ENCODE measurements around the gene CACNG4. TPM values are rescaled to one million over a fixed set of nuclear protein-coding genes. Genes with fewer than 3 reads are reported as not detected.
A peak's percentile ranks its signal among the peaks of the same experiment; 100 is the strongest.

Gene CACNG4
- not detected for total RNA-seq

DNA sequence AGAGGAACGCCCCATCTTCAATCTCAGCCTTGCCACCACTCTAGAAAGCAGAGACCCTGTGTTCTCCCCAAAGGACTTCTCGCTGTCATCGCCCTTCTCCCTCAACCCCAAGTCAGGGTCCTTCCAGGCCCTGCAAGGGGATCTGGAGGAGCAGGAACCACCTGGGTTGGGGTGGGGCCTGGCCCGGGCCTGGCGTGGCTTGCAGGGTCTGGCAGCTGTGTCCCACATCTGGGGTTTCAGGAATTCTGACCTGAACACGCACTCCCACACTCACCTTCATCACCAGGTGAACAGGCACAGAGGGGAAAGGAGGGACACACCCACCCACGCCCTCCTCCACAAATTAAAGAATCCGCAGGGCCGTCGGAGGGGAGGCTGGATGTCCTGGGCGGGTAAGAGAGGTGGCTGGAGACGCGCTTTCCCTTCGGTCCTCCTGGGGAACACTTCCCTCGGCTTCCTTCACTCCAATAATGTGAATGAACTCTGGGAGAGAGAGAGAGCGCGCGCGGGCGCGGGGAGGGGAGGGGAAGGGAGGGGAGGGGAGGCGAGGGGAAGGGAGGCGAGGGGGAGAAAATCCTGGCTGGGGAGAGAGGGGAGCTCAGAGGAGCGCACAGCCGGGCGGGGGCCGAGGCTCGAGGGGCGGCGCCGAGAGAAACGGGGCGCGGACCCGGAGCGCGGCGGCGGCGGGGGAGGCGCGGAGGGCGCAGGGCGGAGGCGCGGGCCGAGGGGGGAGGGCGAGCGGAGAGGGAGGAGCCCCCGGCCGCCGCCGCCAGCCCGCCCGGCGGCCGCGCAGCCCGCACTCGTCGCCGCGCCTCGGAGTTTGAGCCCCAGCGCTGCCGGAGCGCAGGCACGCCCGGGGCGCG lies at the start of gene CACNG4:
Gene CACNG4 (plus strand): TSS at position 799 of the 863 bp plus-strand sequence. CDS start 205 bp downstream, outside the sequence.
- H3K27me3 Mint-ChIP-seq: peaks cover 55% of the 10 kb centered on the region
- CTCF ChIA-PET: no interaction called here
- intact Hi-C loops (cut with DNase I, micrococcal nuclease): no loop called here
- no peak for DNase-seq
- no peaks in the 10 kb centered on the region for H3K36me3 Mint-ChIP-seq (ENCODE audit: low read depth)
- H3K4me3 Mint-ChIP-seq: peak within 1 kb of the TSS; percentile 54
- H3K4me1 Mint-ChIP-seq: peaks cover 5% of the 10 kb centered on the region
- ATAC-seq: no peak
- H3K9me3 Mint-ChIP-seq (ENCODE audit: low read depth): no peaks in the 10 kb centered on the region
- POLR2A ChIA-PET: no interaction called here
- no peak within 1 kb of the TSS for H3K27ac Mint-ChIP-seq

GRCh38 chr17:66915204-66915611 lies 49.3 kb upstream of the CACNG4 start:
- CTCF ChIA-PET: no interaction called here
- ATAC-seq: no peak

DNA sequence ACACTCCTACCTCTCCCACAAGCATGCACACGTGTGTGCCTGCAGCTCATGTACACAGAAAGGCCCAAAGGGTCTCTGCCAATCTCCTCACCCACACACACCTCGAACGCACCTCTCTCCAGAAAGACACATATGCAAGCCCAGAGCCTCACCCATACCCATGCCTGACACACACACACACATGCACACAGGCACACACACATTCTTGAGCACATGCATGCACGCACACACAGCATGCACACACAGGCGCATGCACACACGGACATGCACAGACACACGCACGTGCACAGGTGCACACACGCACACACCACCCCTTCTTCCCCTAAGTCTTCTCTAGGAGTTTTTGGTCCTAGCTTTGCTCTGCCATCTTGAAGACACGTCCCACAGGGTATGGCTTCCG lies 48.7 kb upstream of the CACNG4 start:
- Mint-ChIP-seq H3K36me3 (ENCODE audit: low read depth) (no peaks in the 10 kb centered on the region), H3K27me3 (peaks cover 16% of the 10 kb centered on the region), H3K27ac (no peak overlapping the region), H3K4me3 (no peak overlapping the region), H3K9me3 (ENCODE audit: low read depth) (no peaks in the 10 kb centered on the region), H3K4me1 (no peaks in the 10 kb centered on the region)
- POLR2A ChIA-PET: no interaction called here
- CTCF ChIA-PET: interaction anchor here (1.0 kb wide), 1 partner anchor 16 kb away, joined by 3 read pairs; no protein-coding TSS in a partner anchor
- no peak for DNase-seq
- ATAC-seq: no peak
- intact Hi-C loops (cut with DNase I, micrococcal nuclease): no loop called here

More at GRCh38 chr17:66915204-66915611, 49.3 kb upstream of the CACNG4 start:
- peak; percentile 12 for DNase-seq
- Mint-ChIP-seq H3K4me3 (no peak overlapping the region), H3K36me3 (ENCODE audit: low read depth) (no peaks in the 10 kb centered on the region), H3K4me1 (no peaks in the 10 kb centered on the region), H3K27me3 (peaks cover 16% of the 10 kb centered on the region), H3K9me3 (ENCODE audit: low read depth) (no peaks in the 10 kb centered on the region), H3K27ac (no peak overlapping the region)
- POLR2A ChIA-PET: no interaction called here
- intact Hi-C loops (cut with DNase I, micrococcal nuclease): no loop called here

- POLR2A ChIA-PET: no interaction called here
- no peak overlapping the region for H3K4me3 Mint-ChIP-seq
- no peaks in the 10 kb centered on the region for H3K36me3 Mint-ChIP-seq (ENCODE audit: low read depth)
- peaks cover 18% of the 10 kb centered on the region for H3K27me3 Mint-ChIP-seq
- H3K27ac Mint-ChIP-seq: no peak overlapping the region
- H3K9me3 Mint-ChIP-seq (ENCODE audit: low read depth): peaks cover 4% of the 10 kb centered on the region
- DNase-seq: no peak
- ATAC-seq: no peak
- CTCF ChIA-PET: interaction anchor here (1.0 kb wide), 1 partner anchor 14 kb away, joined by 3 read pairs; no protein-coding TSS in a partner anchor
- no peaks in the 10 kb centered on the region for H3K4me1 Mint-ChIP-seq
- intact Hi-C loops (cut with DNase I, micrococcal nuclease): no loop called here
These were observed 47.6 kb upstream of the CACNG4 start for GRCh38 chr17:66916946-66917345.

GRCh38 chr17:66918896-66919295 lies 45.6 kb upstream of the CACNG4 start:
- POLR2A ChIA-PET: no interaction called here
- intact Hi-C loops (cut with DNase I, micrococcal nuclease): no loop called here
- CTCF ChIA-PET: no interaction called here
- no peak overlapping the region for H3K27ac Mint-ChIP-seq
- ATAC-seq (no peak), DNase-seq (no peak)
- no peak overlapping the region for H3K4me3 Mint-ChIP-seq
- no peaks in the 10 kb centered on the region for H3K36me3 Mint-ChIP-seq (ENCODE audit: low read depth)
- H3K27me3 Mint-ChIP-seq: peaks cover 15% of the 10 kb centered on the region
- H3K9me3 Mint-ChIP-seq (ENCODE audit: low read depth): peaks cover 4% of the 10 kb centered on the region
- no peaks in the 10 kb centered on the region for H3K4me1 Mint-ChIP-seq

DNA sequence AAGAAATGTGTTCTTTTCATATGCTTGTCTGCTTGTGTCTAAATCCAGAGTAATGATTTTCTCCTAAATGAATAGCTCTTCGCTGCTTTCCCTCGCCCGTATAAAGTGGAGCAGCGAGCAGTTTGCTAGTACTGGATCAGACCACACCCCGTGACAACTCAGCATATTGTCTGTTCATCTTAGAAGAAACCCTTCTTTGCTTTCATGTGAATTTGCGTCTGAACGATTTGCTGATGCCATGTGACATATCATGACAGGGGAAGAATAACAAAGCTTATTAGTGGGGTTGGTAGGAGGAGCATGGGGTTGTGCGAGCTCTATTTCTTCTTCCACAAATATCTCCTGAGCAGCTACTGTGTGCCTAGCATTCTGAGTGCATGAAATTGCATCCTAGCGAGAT lies 44.1 kb upstream of the CACNG4 start:
- no peak overlapping the region for H3K4me3 Mint-ChIP-seq
- H3K9me3 Mint-ChIP-seq (ENCODE audit: low read depth): peaks cover 4% of the 10 kb centered on the region
- ChIA-PET CTCF (interaction anchor here (0.9 kb wide), 1 partner anchor 11 kb away, joined by 3 read pairs; no protein-coding TSS in a partner anchor), POLR2A (no interaction called here)
- intact Hi-C loops (cut with DNase I, micrococcal nuclease): no loop called here
- no peak overlapping the region for H3K27ac Mint-ChIP-seq
- DNase-seq (no peak), ATAC-seq (no peak)
- H3K36me3 Mint-ChIP-seq (ENCODE audit: low read depth): no peaks in the 10 kb centered on the region
- H3K27me3 Mint-ChIP-seq: peaks cover 15% of the 10 kb centered on the region
- H3K4me1 Mint-ChIP-seq: no peaks in the 10 kb centered on the region

DNA sequence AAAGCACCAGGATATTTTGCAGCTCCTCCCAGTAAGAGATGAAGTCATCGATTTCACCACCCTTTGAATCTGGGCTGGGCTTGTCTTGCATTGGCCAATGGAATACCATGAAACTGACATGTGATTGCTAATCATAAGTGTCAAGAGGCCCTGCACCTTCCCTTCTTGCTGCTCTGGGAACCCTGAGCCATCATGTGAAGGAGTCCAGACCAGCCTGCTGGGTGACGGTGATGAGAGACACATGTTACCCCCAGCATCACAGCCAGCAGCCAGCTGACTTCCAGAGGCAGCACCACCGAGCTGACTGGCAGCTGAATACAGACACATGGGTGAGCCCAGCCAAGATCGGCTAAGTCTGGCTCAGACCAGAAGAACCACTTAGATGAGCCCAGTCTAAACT lies 43.6 kb upstream of the CACNG4 start:
- no peaks in the 10 kb centered on the region for H3K4me1 Mint-ChIP-seq
- CTCF ChIA-PET: no interaction called here

GRCh38 chr17:66923886-66924285 lies 40.6 kb upstream of the CACNG4 start:
- H3K4me3 Mint-ChIP-seq: no peak overlapping the region
- H3K27me3 Mint-ChIP-seq: peaks cover 20% of the 10 kb centered on the region
- H3K36me3 Mint-ChIP-seq (ENCODE audit: low read depth): no peaks in the 10 kb centered on the region
- intact Hi-C loops (cut with DNase I, micrococcal nuclease): no loop called here
- ChIA-PET CTCF (interaction anchor here (0.6 kb wide), 1 partner anchor 16 kb away, joined by 3 read pairs; no protein-coding TSS in a partner anchor), POLR2A (no interaction called here)
- no peak for DNase-seq
- H3K27ac Mint-ChIP-seq: no peak overlapping the region
- no peak for ATAC-seq
- H3K4me1 Mint-ChIP-seq: no peaks in the 10 kb centered on the region
- H3K9me3 Mint-ChIP-seq (ENCODE audit: low read depth): peaks cover 4% of the 10 kb centered on the region

More for the DNA sequence above, 43.6 kb upstream of the CACNG4 start:
- POLR2A ChIA-PET: no interaction called here
- peaks cover 4% of the 10 kb centered on the region for H3K9me3 Mint-ChIP-seq (ENCODE audit: low read depth)
- no peak overlapping the region for H3K27ac Mint-ChIP-seq
- ATAC-seq (no peak), DNase-seq (no peak)
- intact Hi-C loops (cut with DNase I, micrococcal nuclease): no loop called here
- no peak overlapping the region for H3K4me3 Mint-ChIP-seq
- peaks cover 14% of the 10 kb centered on the region for H3K27me3 Mint-ChIP-seq
- H3K36me3 Mint-ChIP-seq (ENCODE audit: low read depth): no peaks in the 10 kb centered on the region

DNA sequence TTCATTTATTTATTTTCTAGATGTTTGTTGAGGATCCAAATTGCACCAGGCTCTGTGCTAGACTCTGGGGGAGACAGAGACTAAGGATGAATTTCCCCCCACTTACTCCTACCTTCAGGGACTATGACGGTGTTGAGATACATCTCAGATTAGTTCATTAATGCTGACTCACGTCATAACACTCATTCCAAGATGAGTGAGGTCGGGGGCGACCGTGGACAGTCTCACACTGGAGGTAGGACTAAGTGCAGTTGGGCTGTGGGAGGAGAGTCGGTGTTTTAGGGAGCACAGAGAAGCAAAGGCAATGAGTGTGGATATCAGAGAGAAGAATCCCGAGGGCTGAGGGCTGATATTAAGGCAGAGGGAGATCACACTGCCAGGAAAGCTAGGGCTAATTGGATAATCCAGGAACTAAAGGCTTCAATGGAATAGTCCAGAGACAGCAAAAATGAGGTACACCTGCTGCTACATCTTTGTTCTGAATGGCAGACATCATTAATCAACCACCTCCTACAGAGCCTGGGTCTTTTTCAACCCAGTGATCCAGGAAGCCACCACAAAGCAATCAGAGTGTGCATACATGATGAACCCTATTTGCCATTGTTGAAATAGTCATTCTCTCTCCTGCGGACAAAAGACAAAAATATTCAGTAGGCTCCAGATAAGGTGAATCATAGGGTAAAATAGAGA lies 38.6 kb upstream of the CACNG4 start:
- Mint-ChIP-seq H3K27ac (no peak overlapping the region), H3K4me1 (no peaks in the 10 kb centered on the region), H3K27me3 (peaks cover 20% of the 10 kb centered on the region), H3K4me3 (no peak overlapping the region), H3K36me3 (ENCODE audit: low read depth) (no peaks in the 10 kb centered on the region), H3K9me3 (ENCODE audit: low read depth) (peaks cover 4% of the 10 kb centered on the region)
- ChIA-PET POLR2A (no interaction called here), CTCF (no interaction called here)
- intact Hi-C loops (cut with DNase I, micrococcal nuclease): no loop called here
- ATAC-seq: no peak
- no peak for DNase-seq

DNA sequence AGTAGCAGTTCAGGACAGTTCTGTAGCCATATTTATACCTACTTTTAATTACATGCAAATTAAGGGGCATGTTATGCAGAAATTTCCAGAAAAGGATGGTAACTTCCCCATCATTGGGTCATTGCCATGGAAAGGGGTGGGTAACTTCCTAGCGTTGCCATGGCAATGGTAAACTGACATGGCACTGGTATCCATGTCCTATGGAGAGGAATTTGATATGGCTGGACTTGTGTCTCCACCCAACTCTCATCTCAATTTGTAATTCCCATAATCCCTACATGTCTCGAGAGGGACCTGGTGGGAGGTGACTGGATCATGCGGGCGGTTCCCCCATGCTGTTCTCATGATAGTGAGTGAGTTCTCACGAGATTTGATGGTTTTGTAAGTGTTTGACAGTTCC lies 35.6 kb upstream of the CACNG4 start:
- DNase-seq (no peak), ATAC-seq (no peak)
- no peaks in the 10 kb centered on the region for H3K4me1 Mint-ChIP-seq
- CTCF ChIA-PET: interaction anchor here (1.8 kb wide), 1 partner anchor 10 kb away, joined by 5 read pairs; no protein-coding TSS in a partner anchor
- intact Hi-C loops (cut with DNase I, micrococcal nuclease): no loop called here
- no peaks in the 10 kb centered on the region for H3K9me3 Mint-ChIP-seq (ENCODE audit: low read depth)
- no peak overlapping the region for H3K4me3 Mint-ChIP-seq
- H3K36me3 Mint-ChIP-seq (ENCODE audit: low read depth): no peaks in the 10 kb centered on the region
- POLR2A ChIA-PET: no interaction called here
- H3K27ac Mint-ChIP-seq: no peak overlapping the region
- peaks cover 25% of the 10 kb centered on the region for H3K27me3 Mint-ChIP-seq

- Mint-ChIP-seq H3K36me3 (ENCODE audit: low read depth) (no peaks in the 10 kb centered on the region), H3K27me3 (peaks cover 25% of the 10 kb centered on the region), H3K4me1 (no peaks in the 10 kb centered on the region), H3K9me3 (ENCODE audit: low read depth) (peaks cover under 1% of the 10 kb centered on the region), H3K4me3 (no peak overlapping the region), H3K27ac (no peak overlapping the region)
- intact Hi-C loops (cut with DNase I, micrococcal nuclease): no loop called here
- DNase-seq (no peak), ATAC-seq (no peak)
- ChIA-PET POLR2A (no interaction called here), CTCF (interaction anchor here (1.0 to 1.8 kb wide), 2 partner anchors 10 to 727 kb away, joined by 3 to 5 read pairs; no protein-coding TSS in a partner anchor)
These were observed 34.9 kb upstream of the CACNG4 start for GRCh38 chr17:66929591-66929990.

DNA sequence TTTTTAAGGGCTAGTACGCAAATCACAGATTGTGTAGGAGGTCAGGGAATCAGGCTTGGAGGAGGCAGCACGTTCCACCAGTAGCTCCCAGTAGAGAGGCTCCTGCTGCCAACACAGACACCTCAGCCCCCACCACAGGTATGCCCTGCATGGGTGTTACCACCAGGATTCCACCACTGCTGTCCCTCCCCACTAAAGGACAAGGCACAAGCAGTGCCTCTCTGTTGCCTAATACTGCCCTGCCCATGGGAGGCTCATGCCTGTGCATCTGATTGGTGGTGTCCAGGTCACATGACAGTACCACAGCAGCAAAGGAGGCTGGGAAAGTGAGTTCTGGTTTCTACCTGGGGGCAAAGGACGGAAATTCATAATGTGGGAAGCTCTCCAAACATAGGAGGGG lies 33.6 kb upstream of the CACNG4 start:
- CTCF ChIA-PET: interaction anchor here (1.0 to 1.8 kb wide), 3 partner anchors 8 to 728 kb away, joined by 3 to 5 read pairs (median 3); no protein-coding TSS in a partner anchor
- Mint-ChIP-seq H3K4me1 (no peaks in the 10 kb centered on the region), H3K27ac (no peak overlapping the region), H3K9me3 (ENCODE audit: low read depth) (peaks cover 5% of the 10 kb centered on the region), H3K27me3 (peaks cover 26% of the 10 kb centered on the region), H3K4me3 (no peak overlapping the region), H3K36me3 (ENCODE audit: low read depth) (no peaks in the 10 kb centered on the region)
- intact Hi-C loops (cut with DNase I, micrococcal nuclease): no loop called here
- POLR2A ChIA-PET: no interaction called here
- DNase-seq (no peak), ATAC-seq (no peak)

All from activated CD4-positive, alpha-beta T cell treated with anti-CD3 and anti-CD28 coated beads for 36 hours (primary cell).